Activated T-helper 1 cell treated with anti-CD3 and anti-CD28 coated beads, Interleukin-12 subunit alpha, Interleukin-12 subunit beta, Interleukin-2, Interleukin-4 antibody, amounts not matched to agents 30 ng/mL and 10 ng/mL and 1 ng/mL, durations not matched to agents 14 hours and 24 hours and 36 hours (primary cell): ENCODE data around the gene VPS35. TPM values are rescaled to one million over a fixed set of nuclear protein-coding genes. Genes with fewer than 3 reads are reported as not detected.

ENCODE experiments used
- DNase-seq: peaks from one replicate; pipeline ENCODE4 v3.0.0; 2021; ENCODE audit warnings: low spot score
- H3K27ac Mint-ChIP-seq: one replicate; pipeline ENCODE4 v1.8.0; 2021; ENCODE audit warnings: mild to moderate bottlenecking, mixed read lengths
- H3K27me3 Mint-ChIP-seq: one replicate; pipeline ENCODE4 v1.8.0; 2022; ENCODE audit warnings: mild to moderate bottlenecking, moderate library complexity, mixed read lengths; ENCODE audit not compliant: insufficient read depth
- H3K36me3 Mint-ChIP-seq: one replicate; pipeline ENCODE4 v1.8.0; 2021; ENCODE audit warnings: low read depth, mixed read lengths
- H3K4me1 Mint-ChIP-seq: one replicate; pipeline ENCODE4 v1.8.0; 2021; ENCODE audit warnings: low read depth, mixed read lengths
- H3K4me3 Mint-ChIP-seq: one replicate; pipeline ENCODE4 v1.8.0; 2021; ENCODE audit warnings: mild to moderate bottlenecking, moderate library complexity, mixed read lengths
- H3K9me3 Mint-ChIP-seq: one replicate; pipeline ENCODE4 v1.8.0; 2021; ENCODE audit warnings: mixed read lengths
- intact Hi-C: fragments of 100-400 bp; cut with micrococcal nuclease; formaldehyde crosslinking; loops from one replicate; pipeline ENCODE4 v1.15.1; 2024
- total RNA-seq: library from RNA; stranded (reverse); gene quantifications from 2 replicates; pipeline ENCODE4 v1.2.3, GENCODE V29; 2022

VPS35 gene
- total RNA-seq, 1 donor from 2014 or later, result 81.0 TPM

DNA sequence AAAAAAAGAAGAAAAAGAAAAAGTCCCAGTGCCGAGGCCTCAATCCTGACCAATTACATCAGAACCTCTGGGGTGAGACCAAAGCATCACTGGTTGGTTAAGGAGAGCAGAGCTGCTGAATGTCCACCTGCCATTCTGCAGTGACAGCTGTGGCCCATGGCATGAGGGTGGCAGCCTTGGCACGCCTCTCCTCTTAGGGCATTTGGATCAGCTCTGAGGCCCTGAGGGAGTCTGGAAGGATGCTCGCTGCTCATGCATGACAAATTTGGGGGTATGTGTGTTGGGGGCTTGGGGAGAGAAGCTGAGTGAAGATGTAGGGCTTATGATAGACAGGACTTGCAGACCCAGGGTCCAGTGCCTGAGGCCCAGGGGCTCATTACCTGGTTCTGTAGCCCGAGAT is 32.9 kb upstream of the VPS35 start:
- no peaks in the 10 kb centered on the region for H3K4me1 Mint-ChIP-seq
- no peak overlapping the region for H3K4me3 Mint-ChIP-seq
- H3K27me3 Mint-ChIP-seq, result peaks cover 2% of the 10 kb centered on the region
- H3K36me3 Mint-ChIP-seq, result no peaks in the 10 kb centered on the region
- intact Hi-C loops, result no loop called here
- H3K9me3 Mint-ChIP-seq, result peaks cover 6% of the 10 kb centered on the region
- no peak for DNase-seq
- no peak overlapping the region for H3K27ac Mint-ChIP-seq

DNA sequence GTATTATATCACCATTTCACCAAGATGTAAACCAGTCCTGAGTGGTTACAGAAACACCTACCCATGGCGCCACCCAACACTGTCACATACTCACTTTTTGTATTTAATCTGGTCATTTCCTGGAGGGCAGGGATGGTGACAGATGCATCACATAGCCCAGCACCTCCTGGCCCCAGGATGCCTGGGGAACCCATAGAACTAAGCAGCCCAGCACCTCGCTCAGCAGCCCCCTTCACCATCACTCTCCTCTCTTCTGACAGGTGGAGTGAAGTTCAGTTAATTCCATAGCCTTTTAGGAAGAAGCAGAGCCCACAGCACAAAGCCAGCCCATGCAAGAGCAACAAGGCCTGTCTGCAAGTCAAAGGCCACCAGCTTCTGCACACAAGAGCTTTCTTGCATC is 31.6 kb upstream of the VPS35 start:
- Mint-ChIP-seq H3K4me3 (no peak overlapping the region), H3K4me1 (no peaks in the 10 kb centered on the region), H3K27ac (no peak overlapping the region), H3K9me3 (peaks cover under 1% of the 10 kb centered on the region), H3K36me3 (no peaks in the 10 kb centered on the region), H3K27me3 (no peaks in the 10 kb centered on the region)
- no peak for DNase-seq
- intact Hi-C loops, result no loop called here

DNA sequence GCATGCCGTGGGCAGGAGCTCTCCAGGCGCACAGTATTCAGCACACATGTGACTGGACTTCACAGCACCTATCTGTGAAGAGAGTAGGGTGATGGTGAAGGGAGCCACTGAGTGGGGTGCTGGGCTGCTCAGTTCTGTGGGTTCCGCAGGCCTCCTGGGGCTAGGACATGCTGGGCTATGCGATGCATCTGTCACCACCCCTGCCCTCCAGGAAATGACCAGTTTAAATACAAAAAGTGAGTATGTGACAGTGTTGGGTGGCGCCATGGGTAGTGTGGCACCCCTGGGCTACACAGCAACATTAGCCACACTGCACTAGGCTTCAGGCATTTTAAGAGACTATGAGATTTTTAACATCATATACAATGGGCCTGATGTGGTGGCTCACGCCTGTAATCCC is 30.6 kb upstream of the VPS35 start:
- no peaks in the 10 kb centered on the region for H3K36me3 Mint-ChIP-seq
- no peaks in the 10 kb centered on the region for H3K4me1 Mint-ChIP-seq
- H3K27me3 Mint-ChIP-seq, result no peaks in the 10 kb centered on the region
- intact Hi-C loops, result no loop called here
- no peak overlapping the region for H3K27ac Mint-ChIP-seq
- no peak for DNase-seq
- no peak overlapping the region for H3K4me3 Mint-ChIP-seq
- H3K9me3 Mint-ChIP-seq, result no peaks in the 10 kb centered on the region

DNA sequence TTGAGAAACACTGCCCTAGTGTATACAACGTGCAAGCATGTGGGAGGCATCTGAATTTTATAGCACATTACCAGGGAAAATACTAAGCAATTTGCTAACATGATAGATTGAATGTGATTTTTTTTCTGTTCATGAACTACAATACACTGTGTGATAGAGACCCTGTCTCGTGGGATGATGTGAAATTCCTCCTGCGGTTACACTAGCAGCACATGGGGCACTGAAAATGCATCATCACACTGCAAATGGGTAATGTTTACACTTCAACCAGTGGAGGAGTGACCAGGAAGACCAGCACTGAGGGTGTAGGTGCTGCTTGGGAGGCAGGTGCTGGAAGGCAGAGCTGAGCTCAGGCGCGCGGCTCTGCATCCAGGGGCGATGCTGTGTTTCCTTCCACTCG is 29.2 kb upstream of the VPS35 start:
- H3K4me1 Mint-ChIP-seq, result no peaks in the 10 kb centered on the region
- no peak overlapping the region for H3K4me3 Mint-ChIP-seq
- no peaks in the 10 kb centered on the region for H3K36me3 Mint-ChIP-seq
- DNase-seq, result no peak
- no peak overlapping the region for H3K27ac Mint-ChIP-seq
- no peaks in the 10 kb centered on the region for H3K9me3 Mint-ChIP-seq
- intact Hi-C loops, result no loop called here
- H3K27me3 Mint-ChIP-seq, result peaks cover 2% of the 10 kb centered on the region

DNA sequence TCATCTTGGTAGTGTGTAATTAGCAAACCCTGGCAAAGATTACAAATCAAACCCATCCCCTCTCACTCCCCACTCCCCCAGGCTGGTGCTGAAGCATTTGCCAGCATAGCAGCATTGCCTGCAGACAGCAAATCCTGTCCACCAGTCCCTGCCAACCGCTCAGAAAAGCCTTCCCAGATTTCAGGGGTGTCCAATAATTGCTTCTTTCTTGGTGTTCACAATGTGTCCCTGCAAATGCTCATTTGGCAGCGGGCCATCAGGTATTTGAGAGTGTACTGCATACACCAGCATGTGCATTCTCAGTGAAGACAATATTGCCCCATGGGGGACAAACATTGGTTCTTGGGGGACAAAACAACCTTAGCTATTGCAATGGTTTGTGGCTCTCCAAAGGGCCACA is 28.7 kb upstream of the VPS35 start:
- Mint-ChIP-seq H3K36me3 (no peaks in the 10 kb centered on the region), H3K9me3 (no peaks in the 10 kb centered on the region), H3K27ac (no peak overlapping the region), H3K27me3 (peaks cover 2% of the 10 kb centered on the region), H3K4me3 (no peak overlapping the region), H3K4me1 (no peaks in the 10 kb centered on the region)
- no peak for DNase-seq
- intact Hi-C loops, result no loop called here

DNA sequence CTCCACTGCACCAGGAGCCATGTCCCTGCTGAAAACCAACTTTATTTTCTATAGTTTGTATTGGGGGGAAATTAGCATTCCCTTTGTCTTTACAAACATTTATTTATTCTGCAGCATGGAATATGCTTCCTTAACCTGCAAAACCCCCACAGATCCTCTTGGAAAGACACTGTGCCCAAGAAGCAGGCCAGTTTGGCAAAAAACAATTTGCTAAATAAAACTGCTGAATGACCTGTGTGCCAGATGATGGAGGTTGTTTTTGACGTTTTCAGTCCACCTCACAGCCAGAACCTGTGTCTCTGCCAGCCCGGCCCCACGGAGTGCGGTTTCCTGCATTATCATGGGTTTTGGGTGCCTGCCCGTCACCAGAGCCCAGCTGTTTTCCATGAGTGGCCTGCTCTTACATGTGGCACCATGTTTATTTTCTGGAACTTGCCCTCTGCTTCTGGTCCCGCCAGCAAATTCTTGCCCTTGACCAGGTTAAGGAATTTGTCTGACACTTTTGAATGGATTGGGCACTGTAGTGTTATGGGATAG is 26.9 kb upstream of the VPS35 start:
- Mint-ChIP-seq H3K27ac (no peak overlapping the region), H3K36me3 (no peaks in the 10 kb centered on the region), H3K4me1 (no peaks in the 10 kb centered on the region), H3K27me3 (peaks cover 4% of the 10 kb centered on the region), H3K4me3 (no peak overlapping the region), H3K9me3 (no peaks in the 10 kb centered on the region)
- intact Hi-C loops, result no loop called here
- no peak for DNase-seq

DNA sequence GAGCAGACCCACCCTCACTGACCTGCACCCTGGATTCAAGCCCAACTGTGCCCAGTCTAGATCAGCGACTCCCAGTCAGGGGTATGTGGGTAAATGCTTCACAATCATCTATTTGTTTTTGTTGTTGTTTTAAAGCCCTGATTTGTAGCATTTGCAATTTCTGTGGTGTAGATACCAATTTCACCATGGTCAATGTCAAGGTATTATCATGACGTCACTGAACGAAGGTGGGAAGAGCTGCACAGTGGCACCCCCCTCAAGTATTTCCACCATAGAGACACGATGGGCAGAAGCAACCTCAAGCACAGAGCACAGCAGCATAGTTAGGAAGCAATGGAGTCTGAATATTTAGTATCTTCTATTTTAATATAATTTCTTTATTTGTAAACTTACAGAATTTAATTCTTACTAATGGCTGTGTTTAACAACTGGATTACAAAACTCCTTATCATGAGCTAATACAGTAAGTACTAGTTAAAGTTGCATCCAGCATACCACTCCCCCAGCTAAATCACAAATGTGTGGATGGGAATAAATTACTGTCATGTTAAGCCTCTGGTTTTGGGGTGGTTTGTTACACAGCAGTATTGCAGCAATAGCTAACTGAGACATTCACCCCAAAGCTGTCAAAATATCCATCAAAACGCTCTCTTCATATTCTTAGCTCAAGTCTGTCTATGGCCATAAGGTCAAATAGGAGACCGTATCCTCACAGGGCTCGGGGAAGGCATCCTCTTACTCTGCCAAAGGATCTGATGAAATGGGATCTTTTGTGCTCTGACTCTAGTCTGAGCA is 26.0 kb upstream of the VPS35 start:
- DNase-seq, result no peak
- no peak overlapping the region for H3K27ac Mint-ChIP-seq
- no peaks in the 10 kb centered on the region for H3K4me1 Mint-ChIP-seq
- H3K4me3 Mint-ChIP-seq, result no peak overlapping the region
- H3K9me3 Mint-ChIP-seq, result no peaks in the 10 kb centered on the region
- H3K27me3 Mint-ChIP-seq, result peaks cover 4% of the 10 kb centered on the region
- intact Hi-C loops, result no loop called here
- H3K36me3 Mint-ChIP-seq, result no peaks in the 10 kb centered on the region

DNA sequence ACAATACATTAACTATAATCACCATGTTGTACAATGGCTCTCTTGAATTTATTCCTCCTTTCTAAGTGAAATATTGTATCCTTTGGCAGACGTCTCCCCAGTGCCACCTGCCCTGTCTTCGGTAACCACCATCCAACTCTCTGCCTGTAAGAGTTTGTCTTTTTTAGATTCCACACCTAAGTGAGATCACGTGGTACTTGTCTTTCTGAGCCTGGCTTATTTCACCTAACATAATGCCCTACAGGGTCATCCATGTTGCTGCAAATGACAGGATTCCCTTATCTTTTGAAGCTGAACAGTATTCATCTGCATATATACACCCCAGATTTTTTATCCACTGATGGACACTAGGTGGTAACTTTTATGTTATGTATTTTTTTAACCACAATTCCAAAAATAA is 24.7 kb upstream of the VPS35 start:
- no peak overlapping the region for H3K4me3 Mint-ChIP-seq
- H3K27me3 Mint-ChIP-seq, result peaks cover 4% of the 10 kb centered on the region
- no peak for DNase-seq
- no peaks in the 10 kb centered on the region for H3K4me1 Mint-ChIP-seq
- H3K27ac Mint-ChIP-seq, result no peak overlapping the region
- H3K36me3 Mint-ChIP-seq, result no peaks in the 10 kb centered on the region
- intact Hi-C loops, result no loop called here
- H3K9me3 Mint-ChIP-seq, result no peaks in the 10 kb centered on the region

DNA sequence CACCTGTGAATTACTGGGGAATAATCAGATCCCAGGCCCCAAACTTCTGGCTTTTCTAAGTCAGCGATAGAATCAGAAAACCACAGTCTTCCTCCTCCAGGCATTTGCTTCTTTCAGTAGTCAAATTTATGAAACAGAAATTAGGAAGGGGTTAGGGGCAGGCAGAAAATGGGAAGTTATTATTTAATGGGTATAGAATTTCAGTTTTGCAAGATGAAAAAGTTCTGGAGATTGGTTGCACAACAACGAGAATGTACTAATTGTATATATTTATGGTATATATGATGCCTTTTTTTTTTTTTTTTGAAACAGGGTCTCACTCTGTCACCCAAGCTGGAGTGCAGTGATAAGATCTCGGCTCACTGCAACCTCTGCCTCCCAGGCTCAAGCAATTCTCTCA is 23.9 kb upstream of the VPS35 start:
- intact Hi-C loops, result no loop called here
- Mint-ChIP-seq H3K27ac (no peak overlapping the region), H3K9me3 (no peaks in the 10 kb centered on the region), H3K4me1 (no peaks in the 10 kb centered on the region), H3K27me3 (peaks cover 4% of the 10 kb centered on the region), H3K36me3 (no peaks in the 10 kb centered on the region), H3K4me3 (no peak overlapping the region)
- no peak for DNase-seq

DNA sequence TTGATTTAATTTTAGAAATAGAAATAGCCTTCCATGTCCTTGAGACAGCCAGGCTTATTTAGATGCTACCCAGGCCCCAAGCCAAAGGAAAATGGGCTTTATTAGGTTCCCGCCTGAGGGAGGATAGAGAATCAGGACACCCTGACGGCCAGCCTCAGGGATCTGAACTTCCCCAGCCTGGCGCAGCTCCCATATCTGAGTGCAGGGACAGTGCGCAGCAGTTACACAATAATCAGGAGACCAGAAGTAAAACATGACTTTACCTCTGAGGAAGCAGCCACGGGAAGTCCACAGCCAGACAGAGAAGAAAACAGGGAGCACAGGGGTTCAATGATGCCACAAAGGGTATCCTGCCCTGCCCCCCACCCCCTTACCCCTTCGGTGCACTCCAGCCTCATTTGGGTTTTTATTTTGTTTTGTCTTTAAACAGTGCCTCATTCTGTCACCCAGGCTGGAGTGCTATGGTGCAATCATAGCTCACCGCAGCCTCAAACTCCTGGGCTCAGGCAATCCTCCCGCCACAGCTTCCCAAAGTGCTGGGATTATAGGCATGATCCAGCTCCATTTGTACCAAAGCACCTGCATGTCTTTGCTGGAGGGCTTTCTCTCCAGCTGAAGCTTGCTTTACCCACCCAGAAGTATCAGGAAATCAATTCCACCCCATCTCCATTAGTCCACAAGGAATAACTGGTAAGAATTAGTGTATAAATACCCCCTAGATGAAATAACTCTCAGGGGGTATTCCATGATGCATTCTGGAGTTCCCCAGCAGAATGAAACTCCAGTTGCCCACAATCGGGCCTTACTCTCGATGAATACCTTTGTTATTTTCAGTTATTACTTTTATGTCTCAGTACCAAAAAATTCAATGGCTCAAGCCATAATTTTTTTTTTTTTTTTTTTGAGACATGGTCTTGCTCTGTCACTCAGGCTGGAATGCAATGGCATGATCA is 22.4 kb upstream of the VPS35 start:
- peaks cover 8% of the 10 kb centered on the region for H3K4me1 Mint-ChIP-seq
- intact Hi-C loops, result no loop called here

DNA sequence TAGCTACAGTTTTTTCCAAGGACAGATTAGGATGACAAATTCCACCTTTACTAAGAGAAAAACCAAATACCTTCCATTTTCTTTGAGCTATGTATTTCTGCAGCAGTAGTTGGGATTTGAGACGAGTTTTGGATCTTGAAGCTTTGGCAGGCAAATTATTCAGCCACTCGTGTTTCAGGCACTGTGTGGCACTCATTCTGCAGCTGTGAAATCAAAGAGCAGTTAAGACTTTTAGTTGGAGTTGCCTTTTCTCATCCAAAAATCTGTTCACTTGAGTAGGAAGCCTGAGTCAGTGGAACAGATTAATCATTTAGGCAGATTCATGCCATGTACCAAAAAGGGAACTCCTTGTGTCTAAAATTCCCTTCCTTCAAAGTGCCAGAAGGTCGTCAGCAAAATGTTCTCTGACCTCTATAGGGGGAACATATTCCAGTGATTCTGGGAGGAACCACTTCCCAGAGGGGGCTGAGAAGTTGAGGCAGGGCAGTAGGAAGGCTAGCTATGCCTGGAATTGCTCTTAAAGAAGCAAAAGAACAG is 20.6 kb upstream of the VPS35 start:
- Mint-ChIP-seq H3K36me3 (no peaks in the 10 kb centered on the region), H3K27me3 (peaks cover 9% of the 10 kb centered on the region), H3K4me3 (no peak overlapping the region), H3K4me1 (peaks cover 9% of the 10 kb centered on the region), H3K27ac (no peak overlapping the region), H3K9me3 (no peaks in the 10 kb centered on the region)
- intact Hi-C loops, result no loop called here
- no peak for DNase-seq

More for the DNA sequence above, 22.4 kb upstream of the VPS35 start:
- DNase-seq, result no peak
- Mint-ChIP-seq H3K4me3 (no peak overlapping the region), H3K36me3 (no peaks in the 10 kb centered on the region), H3K27me3 (peaks cover 9% of the 10 kb centered on the region), H3K9me3 (no peaks in the 10 kb centered on the region), H3K27ac (no peak overlapping the region)

DNA sequence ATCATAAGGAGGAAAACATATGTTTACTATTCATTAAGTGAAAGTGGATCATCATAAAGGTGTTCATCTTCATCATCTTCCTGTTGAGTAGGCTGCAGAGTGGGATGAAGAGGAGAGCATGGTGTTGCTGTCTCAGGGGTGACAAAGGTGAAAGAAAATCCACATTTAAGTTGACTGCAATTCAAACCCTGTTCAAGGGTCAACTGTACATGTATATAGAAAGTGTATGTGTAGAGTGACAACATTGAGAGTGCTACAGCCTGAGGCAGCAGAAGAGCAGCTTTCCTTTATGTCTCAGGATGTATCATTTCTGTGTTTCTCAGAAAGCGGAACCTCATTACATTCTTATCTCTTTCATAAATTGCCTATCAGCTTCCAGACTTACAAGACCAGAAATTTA is 17.7 kb upstream of the VPS35 start:
- Mint-ChIP-seq H3K4me3 (no peak overlapping the region), H3K27me3 (peaks cover 7% of the 10 kb centered on the region), H3K27ac (no peak overlapping the region), H3K4me1 (peaks cover 9% of the 10 kb centered on the region), H3K36me3 (peaks cover 5% of the 10 kb centered on the region), H3K9me3 (no peaks in the 10 kb centered on the region)
- intact Hi-C loops, result no loop called here
- DNase-seq, result no peak

DNA sequence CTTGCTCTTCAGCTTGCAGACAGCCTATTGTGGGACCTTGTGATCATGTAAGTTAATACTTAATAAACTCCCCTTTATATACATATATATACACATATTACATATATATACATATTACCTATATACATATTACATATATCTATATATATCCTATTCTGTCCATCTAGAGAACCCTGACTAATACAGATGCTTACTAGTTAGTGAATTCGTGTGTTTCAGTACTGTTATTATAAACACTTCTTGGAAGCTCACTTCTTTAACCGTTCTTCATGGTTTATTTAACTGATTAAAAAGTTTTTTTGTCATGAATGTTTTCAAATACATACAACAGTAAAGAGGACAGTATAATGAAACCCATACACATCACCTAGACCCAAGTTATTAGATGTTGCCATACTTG is 13.1 kb upstream of the VPS35 start:
- Mint-ChIP-seq H3K4me1 (peaks cover 8% of the 10 kb centered on the region), H3K27ac (no peak overlapping the region), H3K36me3 (peaks cover 9% of the 10 kb centered on the region), H3K27me3 (peaks cover under 1% of the 10 kb centered on the region), H3K9me3 (no peaks in the 10 kb centered on the region), H3K4me3 (no peak overlapping the region)
- intact Hi-C loops, result no loop called here
- DNase-seq, result no peak
